ENCODE data around the gene TOP2A.

GRCh38 chr17:40443988-40444899 lies 26.5 kb upstream of the TOP2A start:
- 0 out of 2 replicates have a peak, but pooled peaks have one; percentile 0 for TF ChIP-seq POLR2AphosphoS5 (IDR thresholded peaks at IDR 0.05; ENCODE audit: borderline replicate concordance, low read depth, low read length)
- no peak for TF ChIP-seq EZH2 (IDR thresholded peaks at IDR 0.05)
- no peak for TF ChIP-seq FOXP2 (optimal IDR thresholded peaks at IDR 0.05; ENCODE audit: control extremely low read depth, extremely low read length, insufficient read depth)
